ENCODE measurements around the gene CBARP. TPM values are rescaled to one million over a fixed set of nuclear protein-coding genes. Genes with fewer than 3 reads are reported as not detected.
A peak's percentile ranks its signal among the peaks of the same experiment; 100 is the strongest.

Gene CBARP
- total and polyA plus RNA-seq, 2 of the 4 experiments (the other 2 are of a cell fraction): 0.18 to 3.9 TPM

GRCh38 chr19:1223018-1223855 lies 14.6 kb downstream of the CBARP start:
- H3K4ac ChIP-seq (ENCODE audit: low read depth, low read length): no peak overlapping the region
- H2BK5ac ChIP-seq (ENCODE audit: low read depth, low read length, poor library complexity, severe bottlenecking): no peak overlapping the region
- peak; percentile 42 for DNase-seq
- no peak overlapping the region for H2AFZ ChIP-seq (replicated peaks; ENCODE audit: low read length, poor library complexity)
- H3K27ac ChIP-seq (ENCODE audit: insufficient read depth, low read length): no peak overlapping the region
- no peak overlapping the region for H3K14ac ChIP-seq (replicated peaks; ENCODE audit: low read depth, low read length)
- no peak overlapping the region for H2AK9ac ChIP-seq (replicated peaks; ENCODE audit: low read depth, low read length, poor library complexity)
- in situ Hi-C loops (cut with MboI; ENCODE audit: low sequenced_read_pairs) (no loop called here), intact Hi-C loops (cut with micrococcal nuclease) (no loop called here), dilution Hi-C loops (cut with HindIII; ENCODE audit: low sequenced_read_pairs, unreplicated experiment) (no loop called here)
- H3K79me1 ChIP-seq (ENCODE audit: low read depth in 1 of 2, low read length in 2 of 2): peaks cover 6 to 38% of the 10 kb centered on the region in 2 experiments; a peak in 3 of 4 replicates
- WGBS, 2 experiments (ENCODE audit: extremely low coverage in 2 of 2, insufficient read length in 1 of 2): 76% methylated on average over 9 of the region's 48 CpGs; no CpG with 5 or more reads in 1 of the 2 experiments
- no peak overlapping the region for H4K5ac ChIP-seq (ENCODE audit: low read depth, low read length)
- no peak overlapping the region for H3K18ac ChIP-seq (ENCODE audit: low read depth, low read length)
- H3K9ac ChIP-seq (ENCODE audit: low read depth, low read length): no peak overlapping the region
- H2BK120ac ChIP-seq (ENCODE audit: low read depth, low read length): no peak overlapping the region
- H3K27me3 ChIP-seq (ENCODE audit: control insufficient read depth, insufficient read depth, low read length): no peaks in the 10 kb centered on the region
- H4K8ac ChIP-seq (ENCODE audit: low read depth in 2 of 2, low read length in 2 of 2): no peak overlapping the region
- H3K36me3 ChIP-seq (ENCODE audit: control insufficient read depth, insufficient read depth, low read length): peaks cover 54% of the 10 kb centered on the region
- H3K9me1 ChIP-seq (ENCODE audit: insufficient read depth, low read length): no peaks in the 10 kb centered on the region
- no TSS peak for BruUV-seq (replicated peaks)
- H3K56ac ChIP-seq (ENCODE audit: extremely low read depth, insufficient read depth, low read length): no peak overlapping the region
- H3K4me2 ChIP-seq (ENCODE audit: low read depth, low read length): no peak overlapping the region
- H4K91ac ChIP-seq (ENCODE audit: insufficient read depth, low read depth, low read length): no peak overlapping the region
- H2BK15ac ChIP-seq (ENCODE audit: low read depth, low read length): no peak overlapping the region
- H3K4me1 ChIP-seq (ENCODE audit: control insufficient read depth, insufficient read depth, low read length): no peaks in the 10 kb centered on the region
- no peak overlapping the region for H3K23ac ChIP-seq (ENCODE audit: low read depth, low read length)
- TF ChIP-seq POLR2A (IDR thresholded peaks at IDR 0.05; ENCODE audit: low read depth, low read length) (no peak; the same call in 1 of the 2 replicates), MAFK (IDR thresholded peaks at IDR 0.05; ENCODE audit: low read depth, low read length) (peak; percentile 33), CTCF (conservative IDR thresholded peaks at IDR 0.05; ENCODE audit: low read depth, low read length) (peak; percentile 45), MAZ (IDR thresholded peaks at IDR 0.05; ENCODE audit: borderline replicate concordance, low read depth, low read length) (no peak), RAD21 (IDR thresholded peaks at IDR 0.05; ENCODE audit: low read length) (peak; percentile 39), SMC3 (IDR thresholded peaks at IDR 0.05; ENCODE audit: low read depth, low read length) (peak; percentile 36)
- H3K4me3 ChIP-seq (ENCODE audit: insufficient read depth, low read depth, low read length): no peak overlapping the region
- peak; percentile 34; the same call in 1 of the 2 replicates for ATAC-seq (ENCODE audit: low read depth)
- CTCF ChIA-PET: no interaction called here
- 0 out of 2 replicates have a peak overlapping the region, but pooled peaks have one; percentile 54 for H2AK5ac ChIP-seq (ENCODE audit: low read depth, low read length)
- no peaks in the 10 kb centered on the region for H3K9me3 ChIP-seq (ENCODE audit: control insufficient read depth, insufficient read depth, low read length)
- POLR2A ChIA-PET (ENCODE audit: unreplicated experiment): no interaction called here
- no peak overlapping the region for H2BK20ac ChIP-seq (ENCODE audit: low read depth, low read length)
- peaks cover 22% of the 10 kb centered on the region for H4K20me1 ChIP-seq (ENCODE audit: insufficient read depth, low read length)
